Glutamatergic neuron (in vitro differentiated cells): Measurements from ENCODE around the gene CUL1. TPM values are rescaled to one million over a fixed set of nuclear protein-coding genes. Genes with fewer than 3 reads are reported as not detected.
A peak's percentile ranks its signal among the peaks of the same experiment; 100 is the strongest.

Experiments used
- DNase-seq: peaks from one replicate; pipeline ENCODE4 v3.0.0; 2022
- H3K27ac Mint-ChIP-seq: one replicate; pipeline ENCODE4 v1.8.0; 2020; ENCODE audit warnings: mild to moderate bottlenecking, mixed read lengths, inconsistent platforms; ENCODE audit not compliant: unreplicated experiment
- H3K27me3 Mint-ChIP-seq: one replicate; pipeline ENCODE4 v1.8.0; 2020; ENCODE audit warnings: mild to moderate bottlenecking, moderate library complexity, mixed read lengths, inconsistent platforms; ENCODE audit not compliant: unreplicated experiment
- H3K36me3 Mint-ChIP-seq: one replicate; pipeline ENCODE4 v1.8.0; 2020; ENCODE audit warnings: mild to moderate bottlenecking, mixed read lengths, inconsistent platforms; ENCODE audit not compliant: unreplicated experiment
- H3K4me1 Mint-ChIP-seq: one replicate; pipeline ENCODE4 v1.8.0; 2020; ENCODE audit warnings: mild to moderate bottlenecking, low read depth, mixed read lengths, inconsistent platforms; ENCODE audit not compliant: unreplicated experiment
- H3K4me3 Mint-ChIP-seq: one replicate; pipeline ENCODE4 v1.8.0; 2020; ENCODE audit warnings: mild to moderate bottlenecking, mixed read lengths, inconsistent platforms; ENCODE audit not compliant: unreplicated experiment
- H3K9me3 Mint-ChIP-seq: one replicate; pipeline ENCODE4 v1.8.0; 2020; ENCODE audit warnings: mild to moderate bottlenecking, moderate library complexity, mixed read lengths, inconsistent platforms; ENCODE audit not compliant: unreplicated experiment
- total RNA-seq: library from RNA; stranded (reverse); fragmentation: NEBNext Ultra II Directional; extraction: Animal tissue kit (Norgen Biotek cat#: 25700); gene quantifications from one replicate; pipeline ENCODE4 v1.2.1, GENCODE V29; 2021; ENCODE audit not compliant: unreplicated experiment
- TF ChIP-seq, protein P1 (sequence below): fragments of 200-600 bp; sonication (generic); IDR thresholded peaks from one replicate; pipeline ENCODE4 v1.5.0; 2021; ENCODE audit not compliant: partially characterized antibody, unreplicated experiment

CUL1 gene
- total RNA-seq, 1 donor from 2014 or later, result 65.0 TPM

DNA sequence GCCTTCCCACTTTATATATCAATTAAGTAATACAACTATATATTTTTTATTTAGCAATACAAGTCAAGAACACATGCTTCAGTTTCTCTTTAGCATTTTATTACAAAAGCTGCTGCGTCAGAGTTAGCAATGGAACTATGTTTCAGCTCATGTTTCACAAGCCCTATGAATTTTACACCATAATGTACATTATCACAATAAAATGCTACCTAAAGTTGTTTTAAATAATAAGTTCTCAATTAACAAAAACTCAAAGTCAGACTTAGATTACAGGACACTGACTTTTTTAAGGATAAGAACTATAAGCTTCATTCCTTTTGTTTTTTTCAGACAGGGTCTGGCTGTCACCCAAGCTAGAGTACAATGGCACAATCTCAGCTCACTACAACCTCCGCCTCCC is 133.1 kb downstream of the CUL1 start:
- H3K27ac Mint-ChIP-seq, result no peak overlapping the region
- peaks cover 2% of the 10 kb centered on the region for H3K9me3 Mint-ChIP-seq
- no peaks in the 10 kb centered on the region for H3K36me3 Mint-ChIP-seq
- DNase-seq, result no peak
- H3K4me3 Mint-ChIP-seq, result peak overlapping the region; percentile 49
- peaks cover 4% of the 10 kb centered on the region for H3K4me1 Mint-ChIP-seq
- peaks cover 2% of the 10 kb centered on the region for H3K27me3 Mint-ChIP-seq
- TF ChIP-seq, protein P1, sequence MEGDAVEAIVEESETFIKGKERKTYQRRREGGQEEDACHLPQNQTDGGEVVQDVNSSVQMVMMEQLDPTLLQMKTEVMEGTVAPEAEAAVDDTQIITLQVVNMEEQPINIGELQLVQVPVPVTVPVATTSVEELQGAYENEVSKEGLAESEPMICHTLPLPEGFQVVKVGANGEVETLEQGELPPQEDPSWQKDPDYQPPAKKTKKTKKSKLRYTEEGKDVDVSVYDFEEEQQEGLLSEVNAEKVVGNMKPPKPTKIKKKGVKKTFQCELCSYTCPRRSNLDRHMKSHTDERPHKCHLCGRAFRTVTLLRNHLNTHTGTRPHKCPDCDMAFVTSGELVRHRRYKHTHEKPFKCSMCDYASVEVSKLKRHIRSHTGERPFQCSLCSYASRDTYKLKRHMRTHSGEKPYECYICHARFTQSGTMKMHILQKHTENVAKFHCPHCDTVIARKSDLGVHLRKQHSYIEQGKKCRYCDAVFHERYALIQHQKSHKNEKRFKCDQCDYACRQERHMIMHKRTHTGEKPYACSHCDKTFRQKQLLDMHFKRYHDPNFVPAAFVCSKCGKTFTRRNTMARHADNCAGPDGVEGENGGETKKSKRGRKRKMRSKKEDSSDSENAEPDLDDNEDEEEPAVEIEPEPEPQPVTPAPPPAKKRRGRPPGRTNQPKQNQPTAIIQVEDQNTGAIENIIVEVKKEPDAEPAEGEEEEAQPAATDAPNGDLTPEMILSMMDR, result no peak

DNA sequence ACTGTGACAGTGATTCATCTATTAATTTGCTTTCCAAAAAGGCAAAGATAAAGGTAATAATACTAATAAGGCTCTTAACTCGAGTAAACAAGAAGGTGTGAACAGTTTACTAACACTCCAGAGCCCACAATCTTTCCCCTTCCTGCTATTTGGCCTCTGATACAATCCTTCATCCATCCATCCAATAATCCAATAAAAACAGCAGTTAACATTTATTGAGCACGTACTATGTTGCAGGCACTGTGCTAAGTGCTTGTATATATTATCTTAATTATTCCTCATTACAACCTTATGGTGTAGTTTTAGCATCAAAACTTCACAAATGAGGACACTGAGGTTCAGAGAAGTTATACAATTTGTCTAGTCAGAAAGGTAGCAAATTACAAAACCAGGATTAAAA is 135.9 kb downstream of the CUL1 start:
- peaks cover 5% of the 10 kb centered on the region for H3K9me3 Mint-ChIP-seq
- H3K4me1 Mint-ChIP-seq, result peaks cover 4% of the 10 kb centered on the region
- TF ChIP-seq, protein P1, result no peak
- no peaks in the 10 kb centered on the region for H3K36me3 Mint-ChIP-seq
- H3K4me3 Mint-ChIP-seq, result no peak overlapping the region
- no peak overlapping the region for H3K27ac Mint-ChIP-seq
- DNase-seq, result no peak
- peaks cover 2% of the 10 kb centered on the region for H3K27me3 Mint-ChIP-seq

DNA sequence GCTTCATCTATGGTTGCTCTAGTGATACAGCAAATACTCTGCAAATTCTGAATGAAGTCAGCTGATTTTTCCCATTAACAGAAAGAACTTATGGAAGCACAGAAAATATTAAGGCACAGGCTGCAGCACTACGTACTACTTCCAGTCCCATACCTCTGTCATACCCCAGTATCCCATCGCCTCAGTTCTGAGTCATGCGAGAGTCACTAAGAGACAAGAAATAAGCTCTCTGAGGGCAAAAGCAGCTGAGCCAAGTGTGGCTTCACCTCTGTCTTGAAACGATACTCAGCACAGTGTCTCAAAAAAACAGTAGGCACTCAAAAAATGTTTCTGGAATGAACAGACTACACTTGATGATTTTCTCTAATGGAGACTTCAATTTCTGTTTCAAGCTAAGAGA is 137.2 kb downstream of the CUL1 start:
- DNase-seq, result no peak
- Mint-ChIP-seq H3K27me3 (peaks cover 2% of the 10 kb centered on the region), H3K4me1 (peaks cover 4% of the 10 kb centered on the region), H3K27ac (no peak overlapping the region), H3K4me3 (peak overlapping the region; percentile 4), H3K36me3 (no peaks in the 10 kb centered on the region), H3K9me3 (peaks cover 5% of the 10 kb centered on the region)
- TF ChIP-seq, protein P1, result no peak

DNA sequence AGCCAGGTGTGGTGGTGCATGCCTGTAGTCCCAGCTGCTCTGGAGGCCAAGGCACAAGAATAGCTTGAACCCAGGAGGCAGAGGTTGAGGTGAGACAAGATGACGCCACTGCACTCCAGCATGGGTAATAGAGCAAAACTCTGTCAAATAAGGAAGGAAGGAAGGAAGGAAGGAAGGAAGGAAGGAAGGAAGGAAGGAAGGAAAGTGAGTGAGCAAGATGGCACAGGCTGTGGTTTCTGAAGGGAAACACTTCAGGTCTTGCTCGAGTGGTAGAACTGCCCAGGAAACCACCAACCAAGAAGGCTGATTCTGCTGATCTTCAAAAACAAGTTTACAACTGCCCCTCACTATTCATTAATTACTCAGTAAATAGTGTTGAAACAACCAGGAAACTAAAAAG is 140.2 kb downstream of the CUL1 start:
- H3K36me3 Mint-ChIP-seq, result no peaks in the 10 kb centered on the region
- peak overlapping the region; percentile 60 for H3K4me3 Mint-ChIP-seq
- H3K4me1 Mint-ChIP-seq, result peaks cover 5% of the 10 kb centered on the region
- H3K27ac Mint-ChIP-seq, result peak overlapping the region; percentile 53
- TF ChIP-seq, protein P1, result no peak
- H3K9me3 Mint-ChIP-seq, result peaks cover 3% of the 10 kb centered on the region
- no peak for DNase-seq
- H3K27me3 Mint-ChIP-seq, result no peaks in the 10 kb centered on the region

DNA sequence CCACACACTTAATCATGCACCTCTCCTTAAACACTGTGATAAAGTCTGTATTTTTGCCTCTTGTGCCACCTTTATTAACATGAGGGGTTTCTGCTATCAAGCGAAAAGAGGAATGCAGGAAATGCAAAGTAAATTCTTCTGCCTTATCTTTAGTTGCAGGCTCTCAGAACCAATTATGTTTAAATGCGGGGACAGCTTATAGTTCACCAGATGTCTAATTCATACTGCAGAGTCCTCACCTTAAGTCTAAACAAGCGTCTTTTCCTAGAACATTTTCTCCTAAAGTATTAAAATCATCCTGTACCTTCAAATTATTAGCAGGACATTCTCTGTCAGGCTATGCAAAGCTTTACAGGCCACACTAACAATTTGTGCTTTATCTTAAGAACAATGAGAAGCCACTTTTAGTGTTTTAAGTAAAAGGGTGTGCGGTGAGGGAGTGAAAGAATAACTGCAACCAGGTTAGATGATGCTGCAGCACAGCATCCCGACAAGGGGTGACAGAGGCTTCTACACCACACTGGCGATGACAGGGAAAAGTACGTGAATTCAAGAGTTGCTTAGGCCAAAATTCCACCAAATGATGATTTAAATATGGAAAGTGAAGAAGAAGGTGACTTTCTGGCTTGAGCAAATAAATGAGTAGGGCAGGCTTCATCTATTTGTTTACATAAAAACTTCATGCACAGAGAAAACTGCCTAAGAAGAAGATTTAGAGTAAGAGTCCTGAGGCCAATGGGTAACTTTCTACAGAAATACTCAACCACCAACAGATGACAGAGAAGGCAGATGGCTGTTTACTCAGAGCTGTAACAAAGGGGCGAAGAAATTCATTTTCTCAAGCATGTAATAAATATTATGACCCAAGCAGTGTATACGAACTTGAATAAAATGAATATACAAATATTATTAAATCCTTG is 149.4 kb downstream of the CUL1 start:
- H3K4me1 Mint-ChIP-seq, result peaks cover 49% of the 10 kb centered on the region
- TF ChIP-seq, protein P1, result no peak
- no peaks in the 10 kb centered on the region for H3K36me3 Mint-ChIP-seq
- H3K9me3 Mint-ChIP-seq, result peaks cover 4% of the 10 kb centered on the region
- H3K27ac Mint-ChIP-seq, result peak overlapping the region; percentile 93
- no peaks in the 10 kb centered on the region for H3K27me3 Mint-ChIP-seq
- no peak for DNase-seq
- peak overlapping the region; percentile 70 for H3K4me3 Mint-ChIP-seq
